Hepatocyte (in vitro differentiated cells): ENCODE measurements around the gene ATG4D.

Experiments
- EZH2 ChIP-seq: fragments of 200-600 bp; sonication (generic); IDR thresholded peaks from 2 replicates; pipeline ENCODE4 v1.6.1; 2016; ENCODE audit warnings: antibody characterized with exemption, mild to moderate bottlenecking, borderline replicate concordance
- EZH2phosphoT487 ChIP-seq: fragments of 200-600 bp; sonication (generic); IDR thresholded peaks from one replicate; pipeline ENCODE4 v1.6.1; 2018; ENCODE audit warnings: antibody characterized with exemption, mild to moderate bottlenecking, low read depth, moderate library complexity; ENCODE audit not compliant: unreplicated experiment, severe bottlenecking
- TF ChIP-seq, protein P1 (sequence below): fragments of 200-600 bp; sonication (generic); IDR thresholded peaks from 2 replicates; pipeline ENCODE4 v1.5.1; 2016; ENCODE audit warnings: antibody characterized with exemption, mild to moderate bottlenecking; ENCODE audit not compliant: poor library complexity

DNA sequence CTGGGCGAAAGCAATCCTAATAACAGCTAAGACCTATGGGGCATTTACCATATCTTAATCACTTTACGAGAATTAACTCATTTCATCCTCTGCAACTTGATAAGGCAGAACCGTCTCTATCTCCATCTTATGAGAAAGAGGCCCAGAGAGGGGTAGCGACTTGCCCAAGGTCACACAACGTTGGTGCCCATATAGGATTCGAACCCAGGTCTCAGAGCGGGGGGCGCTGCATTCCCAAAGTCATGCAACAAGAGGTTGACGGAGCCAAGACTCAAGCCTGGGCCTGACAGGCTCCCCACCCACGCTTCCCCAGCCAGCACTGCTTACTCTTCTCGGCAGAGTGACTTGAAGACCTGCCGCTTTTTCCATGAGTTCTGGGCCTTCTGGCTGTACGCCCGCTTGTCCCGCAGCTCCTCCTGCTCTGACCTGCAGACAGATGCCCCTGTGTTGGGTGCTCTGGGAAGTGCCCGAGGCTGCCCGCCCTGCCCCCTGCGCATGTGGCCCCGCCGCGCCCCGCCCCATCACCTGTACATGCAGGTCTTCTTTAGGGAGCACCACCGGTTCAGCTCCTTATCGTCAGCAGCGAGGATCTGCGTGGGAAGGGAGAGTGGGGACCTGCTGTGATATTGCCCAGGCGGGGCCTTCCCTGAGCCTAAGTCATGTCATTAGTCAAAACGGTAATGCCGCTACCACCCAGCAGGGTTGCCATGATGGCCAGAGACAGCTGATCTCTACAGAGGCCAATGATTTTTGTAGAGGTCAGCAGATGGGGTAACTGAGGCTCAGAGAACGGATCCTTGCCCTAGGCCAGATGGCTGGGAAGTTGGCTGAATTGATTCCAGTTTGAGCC lies 11.3 kb downstream of the ATG4D start:
- TF ChIP-seq, protein P1, sequence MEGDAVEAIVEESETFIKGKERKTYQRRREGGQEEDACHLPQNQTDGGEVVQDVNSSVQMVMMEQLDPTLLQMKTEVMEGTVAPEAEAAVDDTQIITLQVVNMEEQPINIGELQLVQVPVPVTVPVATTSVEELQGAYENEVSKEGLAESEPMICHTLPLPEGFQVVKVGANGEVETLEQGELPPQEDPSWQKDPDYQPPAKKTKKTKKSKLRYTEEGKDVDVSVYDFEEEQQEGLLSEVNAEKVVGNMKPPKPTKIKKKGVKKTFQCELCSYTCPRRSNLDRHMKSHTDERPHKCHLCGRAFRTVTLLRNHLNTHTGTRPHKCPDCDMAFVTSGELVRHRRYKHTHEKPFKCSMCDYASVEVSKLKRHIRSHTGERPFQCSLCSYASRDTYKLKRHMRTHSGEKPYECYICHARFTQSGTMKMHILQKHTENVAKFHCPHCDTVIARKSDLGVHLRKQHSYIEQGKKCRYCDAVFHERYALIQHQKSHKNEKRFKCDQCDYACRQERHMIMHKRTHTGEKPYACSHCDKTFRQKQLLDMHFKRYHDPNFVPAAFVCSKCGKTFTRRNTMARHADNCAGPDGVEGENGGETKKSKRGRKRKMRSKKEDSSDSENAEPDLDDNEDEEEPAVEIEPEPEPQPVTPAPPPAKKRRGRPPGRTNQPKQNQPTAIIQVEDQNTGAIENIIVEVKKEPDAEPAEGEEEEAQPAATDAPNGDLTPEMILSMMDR = no peak
- TF ChIP-seq EZH2 = no peak
- TF ChIP-seq EZH2phosphoT487 = no peak
